ENCODE data around the gene SCPEP1.

DNA sequence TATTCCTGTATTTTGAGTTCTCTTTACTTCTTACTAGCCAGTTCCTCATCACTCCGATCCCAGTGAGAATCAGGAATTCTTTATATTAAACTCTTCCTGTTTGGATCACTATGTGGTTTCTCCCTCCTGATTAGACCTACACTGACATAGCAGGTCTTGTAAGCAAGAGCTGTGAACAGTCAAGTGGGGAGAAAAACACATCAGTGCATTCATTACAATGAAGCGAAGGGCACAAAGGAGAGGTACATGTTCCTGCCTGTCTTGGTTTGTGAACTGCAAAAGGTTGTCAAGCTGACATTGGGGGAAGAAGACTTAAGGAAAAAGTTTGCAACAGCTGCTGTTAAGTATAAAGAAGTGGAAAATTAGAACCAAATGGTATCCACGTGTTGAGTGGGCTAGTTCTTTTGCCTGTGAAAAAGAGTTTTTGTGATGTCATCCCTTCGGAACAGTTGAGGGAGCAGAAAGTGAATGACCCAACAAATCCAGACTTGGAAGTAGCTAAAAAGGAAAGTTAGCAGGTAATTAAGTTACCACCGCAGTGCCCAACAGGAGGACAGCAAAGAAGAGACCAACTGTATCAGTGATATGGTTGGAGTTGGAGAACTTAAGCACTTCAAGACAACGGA, 41.1 kb upstream of the SCPEP1 start:
- TF ChIP-seq CTCF (conservative IDR thresholded peaks at IDR 0.05 in 1 of 2, IDR thresholded peaks at IDR 0.05 in 1 of 2; ENCODE audit: extremely low read depth in 1 of 2, insufficient read depth in 1 of 2, low read depth in 1 of 2, low read length in 2 of 2) (no peak), EZH2 (IDR thresholded peaks at IDR 0.05; ENCODE audit: borderline replicate concordance, low read length) (no peak)
